Small intestine (tissue), 7 donors: ENCODE results near the gene MAN1A2. TPM values are rescaled to one million over a fixed set of nuclear protein-coding genes. Genes with fewer than 3 reads are reported as not detected.
A peak's percentile ranks its signal among the peaks of the same experiment; 100 is the strongest.

ENCODE experiments used
- DNase-seq, 2 donors: peaks; one replicate each; pipeline versions ENCODE4 v3.0.0 to v3.0.0-alpha.2; 2013
- FAIRE-seq: peaks from 2 replicates; lab custom pipeline; 2012; peaks lifted over from hg19 to GRCh38; lab: Jason Lieb, UNC
- H3K27ac ChIP-seq, 3 donors: one replicate each; pipeline ENCODE4 v1.5.1; 2013; ENCODE audit warnings: low read length in 2 of 3, mild to moderate bottlenecking in 2 of 3, control low read depth in 1 of 3, inconsistent platforms in 1 of 3, low read depth in 1 of 3, moderate library complexity in 1 of 3
- H3K27me3 ChIP-seq, 3 donors: one replicate each; pipeline ENCODE4 v1.6.1; 2013; ENCODE audit warnings: low read length in 3 of 3, inconsistent platforms in 1 of 3; ENCODE audit not compliant: control insufficient read depth in 3 of 3, insufficient read depth in 3 of 3
- H3K36me3 ChIP-seq, 3 donors: one replicate each; pipeline ENCODE4 v1.6.1; 2013; ENCODE audit warnings: low read length in 3 of 3, inconsistent platforms in 1 of 3, low read depth in 1 of 3, mild to moderate bottlenecking in 1 of 3, moderate library complexity in 1 of 3; ENCODE audit not compliant: control insufficient read depth in 3 of 3, insufficient read depth in 2 of 3
- H3K4me1 ChIP-seq, 3 donors: one replicate each; pipeline ENCODE4 v1.6.1; 2013; ENCODE audit warnings: low read length in 2 of 3, inconsistent platforms in 1 of 3, low read depth in 1 of 3, mild to moderate bottlenecking in 1 of 3, moderate library complexity in 1 of 3; ENCODE audit not compliant: control insufficient read depth in 3 of 3, insufficient read depth in 2 of 3
- H3K4me3 ChIP-seq, 3 donors: one replicate each; pipeline ENCODE4 v1.5.1; 2013; ENCODE audit warnings: low read length in 3 of 3, control low read depth in 1 of 3, inconsistent platforms in 1 of 3, low read depth in 1 of 3, mild to moderate bottlenecking in 1 of 3, moderate library complexity in 1 of 3
- H3K9me3 ChIP-seq, 2 donors: one replicate each; pipeline ENCODE4 v1.6.1; 2013; ENCODE audit warnings: low read depth in 1 of 2, low read length in 1 of 2; ENCODE audit not compliant: control insufficient read depth in 2 of 2, insufficient read depth in 1 of 2
- WGBS, 3 donors: extraction: QIAGEN DNeasy Blood & Tissue Kit; methylation state at CpG; one replicate each; pipeline ENCODE4 v1.1.7; 2013; 5-methylcytosine and 5-hydroxymethylcytosine counted together
- polyA plus RNA-seq, 4 donors: library from polyadenylated mRNA; stranded (reverse) in 3 of 4; unstranded in 1 of 4; fragments of 200-250 nt in 3 of 4; fragments of 120-200 nt in 1 of 4; gene quantifications; one replicate each; pipeline versions ENCODE4 v1.2.1 to v1.2.3, GENCODE V29; 2013
- donor health status: healthy with polysubstance abuse.
- donor health status: control.
- donor health status: control.
- donor health status: Bipolar disorder and iron deficiency.
- donor health status: healthy.

Gene MAN1A2
- polyA plus RNA-seq, 4 donors: 3.5 to 29.1 (median 8.2) TPM

GRCh38 chr1:117501281-117501680 is 134.0 kb downstream of the MAN1A2 start:
- no peak for DNase-seq
- no peaks in the 10 kb centered on the region for H3K27me3 ChIP-seq
- H3K4me1 ChIP-seq: no peaks in the 10 kb centered on the region
- H3K36me3 ChIP-seq: peaks cover 0 to 6% (median 0%) of the 10 kb centered on the region in 3 donors
- H3K27ac ChIP-seq: no peak overlapping the region
- 91 to 96% (median 95%) methylated on average over 3 of the region's 3 CpGs for WGBS, 3 donors
- H3K9me3 ChIP-seq: no peaks in the 10 kb centered on the region
- no peak for FAIRE-seq
- no peak overlapping the region for H3K4me3 ChIP-seq

GRCh38 chr1:117511273-117511672 is 144.0 kb downstream of the MAN1A2 start:
- WGBS, 3 donors: 88 to 93% (median 90%) methylated on average over 3 of the region's 3 CpGs
- H3K27me3 ChIP-seq: no peaks in the 10 kb centered on the region
- no peaks in the 10 kb centered on the region for H3K9me3 ChIP-seq
- DNase-seq (no peak), FAIRE-seq (no peak)
- H3K36me3 ChIP-seq: peaks cover 0 to 4% (median 0%) of the 10 kb centered on the region in 3 donors
- H3K27ac ChIP-seq: no peak overlapping the region
- H3K4me3 ChIP-seq: no peak overlapping the region
- H3K4me1 ChIP-seq: no peaks in the 10 kb centered on the region

GRCh38 chr1:117512728-117513321 is 145.6 kb downstream of the MAN1A2 start:
- no peaks in the 10 kb centered on the region for H3K4me1 ChIP-seq
- WGBS, 3 donors: 11 to 22% (median 17%) methylated on average over 1 of the region's 1 CpG
- H3K9me3 ChIP-seq: no peaks in the 10 kb centered on the region
- no peak overlapping the region for H3K4me3 ChIP-seq
- peaks cover 0 to 4% (median 2%) of the 10 kb centered on the region in 3 donors for H3K36me3 ChIP-seq
- peak; percentile 20 to 36 for DNase-seq
- peak; percentile 80 for FAIRE-seq
- no peaks in the 10 kb centered on the region for H3K27me3 ChIP-seq
- H3K27ac ChIP-seq: no peak overlapping the region

GRCh38 chr1:117523111-117523510 is 155.9 kb downstream of the MAN1A2 start:
- no peaks in the 10 kb centered on the region for H3K9me3 ChIP-seq
- H3K4me3 ChIP-seq: no peak overlapping the region
- H3K36me3 ChIP-seq: peaks cover 0 to 2% (median 2%) of the 10 kb centered on the region in 3 donors
- H3K4me1 ChIP-seq: no peaks in the 10 kb centered on the region
- no peaks in the 10 kb centered on the region for H3K27me3 ChIP-seq
- WGBS, 3 donors: 74 to 87% (median 81%) methylated on average over 1 of the region's 1 CpG
- FAIRE-seq (no peak), DNase-seq (peak in 1 of 2 donors; percentile 56)
- H3K27ac ChIP-seq: no peak overlapping the region

- FAIRE-seq: no peak
- H3K4me1 ChIP-seq: no peaks in the 10 kb centered on the region
- no peak overlapping the region for H3K27ac ChIP-seq
- H3K4me3 ChIP-seq: no peak overlapping the region
- peaks cover 0 to 2% (median 2%) of the 10 kb centered on the region in 3 donors for H3K36me3 ChIP-seq
- no peaks in the 10 kb centered on the region for H3K9me3 ChIP-seq
- no peak for DNase-seq
- no peaks in the 10 kb centered on the region for H3K27me3 ChIP-seq
- WGBS, 3 donors: 74 to 82% (median 79%) methylated on average over 4 of the region's 4 CpGs
Observed at GRCh38 chr1:117527074-117527473, 159.8 kb downstream of the MAN1A2 start.

GRCh38 chr1:117527566-117528102 is 160.4 kb downstream of the MAN1A2 start:
- no peaks in the 10 kb centered on the region for H3K9me3 ChIP-seq
- 70 to 87% (median 79%) methylated on average over 2 of the region's 2 CpGs for WGBS, 3 donors
- H3K27me3 ChIP-seq: no peaks in the 10 kb centered on the region
- no peak overlapping the region for H3K27ac ChIP-seq
- peaks cover 0 to 2% (median 2%) of the 10 kb centered on the region in 3 donors for H3K36me3 ChIP-seq
- no peak overlapping the region for H3K4me3 ChIP-seq
- no peaks in the 10 kb centered on the region for H3K4me1 ChIP-seq
- no peak for FAIRE-seq
- DNase-seq: no peak

- DNase-seq: no peak
- Histone ChIP-seq H3K27me3 (no peaks in the 10 kb centered on the region), H3K4me1 (no peaks in the 10 kb centered on the region), H3K4me3 (no peak overlapping the region), H3K27ac (no peak overlapping the region), H3K9me3 (no peaks in the 10 kb centered on the region), H3K36me3 (peaks cover 0 to 2% (median 0%) of the 10 kb centered on the region in 3 donors)
- no peak for FAIRE-seq
- 95 to 99% (median 96%) methylated on average over 3 of the region's 3 CpGs for WGBS, 3 donors
Observed at GRCh38 chr1:117529683-117530082, 162.4 kb downstream of the MAN1A2 start.

GRCh38 chr1:117531222-117531621 is 164.0 kb downstream of the MAN1A2 start:
- Histone ChIP-seq H3K4me3 (no peak overlapping the region), H3K4me1 (no peaks in the 10 kb centered on the region), H3K27ac (no peak overlapping the region), H3K9me3 (no peaks in the 10 kb centered on the region), H3K27me3 (no peaks in the 10 kb centered on the region), H3K36me3 (no peaks in the 10 kb centered on the region)
- FAIRE-seq (no peak), DNase-seq (no peak)
